SK-N-SH treated with all-trans-retinoic acid at 6 μM for 48 hours (cell line): ENCODE data around the gene TBXA2R.

Source experiments
- CSRNP3 ChIP-seq: fragments of 250-450 bp; sonication (Bioruptor Pico); IDR thresholded peaks from 2 replicates; pipeline ENCODE4 v1.5.1; 2021; ENCODE audit warnings: mild to moderate bottlenecking, moderate library complexity
- GLIS3 ChIP-seq: fragments of 250-450 bp; sonication (Bioruptor Pico); IDR thresholded peaks from 2 replicates; pipeline ENCODE4 v1.5.0; 2020; ENCODE audit warnings: mild to moderate bottlenecking, moderate library complexity
- RARB ChIP-seq: fragments of 250-450 bp; sonication (Bioruptor Pico); IDR thresholded peaks from 2 replicates; pipeline ENCODE4 v1.8.0; 2021; ENCODE audit warnings: mild to moderate bottlenecking, moderate library complexity
- SNAI2 ChIP-seq: fragments of 250-450 bp; sonication (Bioruptor Pico); IDR thresholded peaks from 2 replicates; pipeline ENCODE4 v1.5.0; 2020; ENCODE audit warnings: mild to moderate bottlenecking, moderate library complexity
- ZC3H10 ChIP-seq: fragments of 250-450 bp; sonication (Bioruptor Pico); IDR thresholded peaks from 2 replicates; pipeline ENCODE4 v1.5.1; 2021; ENCODE audit warnings: mild to moderate bottlenecking, moderate library complexity

- TF ChIP-seq SNAI2 (CRISPR knock-in tag) (no peak), GLIS3 (CRISPR knock-in tag) (no peak), RARB (CRISPR knock-in tag) (no peak), CSRNP3 (no peak), ZC3H10 (CRISPR knock-in tag) (no peak)
Observed at GRCh38 chr19:3556423-3556977, 50.2 kb downstream of the TBXA2R start.
